ENCODE measurements around the gene CAMSAP1.

Gene CAMSAP1

DNA sequence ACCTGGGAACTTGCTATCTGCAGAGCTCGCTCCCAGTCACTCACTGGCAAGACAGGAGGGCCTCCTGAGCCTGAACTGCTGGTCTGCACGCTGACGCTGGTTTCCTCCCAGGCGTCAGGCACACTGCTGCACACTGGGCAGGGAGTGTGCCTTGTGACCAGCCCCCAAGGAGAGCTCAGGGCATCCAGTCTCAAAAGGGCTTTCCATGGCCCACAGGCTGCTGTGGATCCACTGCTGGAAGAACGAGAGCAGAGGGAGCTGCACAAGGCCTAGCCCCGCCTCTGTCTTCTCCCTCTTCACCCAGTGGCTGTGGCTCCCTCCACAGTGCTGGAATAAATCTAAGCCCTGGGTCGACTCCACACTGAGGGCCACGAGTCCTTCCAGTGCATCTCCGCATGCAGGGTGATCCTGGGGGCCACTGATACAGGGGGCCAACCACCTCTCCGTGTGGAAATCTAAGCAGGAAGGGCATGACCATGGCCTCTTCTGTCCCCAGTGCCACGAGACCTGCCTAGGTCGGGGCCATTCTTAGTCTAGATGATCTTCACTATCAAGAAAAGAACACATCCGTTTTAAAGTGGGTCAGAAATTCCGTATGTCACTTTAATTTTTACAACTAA is 93.6 kb downstream of the CAMSAP1 start:
- TF ChIP-seq, protein P1, sequence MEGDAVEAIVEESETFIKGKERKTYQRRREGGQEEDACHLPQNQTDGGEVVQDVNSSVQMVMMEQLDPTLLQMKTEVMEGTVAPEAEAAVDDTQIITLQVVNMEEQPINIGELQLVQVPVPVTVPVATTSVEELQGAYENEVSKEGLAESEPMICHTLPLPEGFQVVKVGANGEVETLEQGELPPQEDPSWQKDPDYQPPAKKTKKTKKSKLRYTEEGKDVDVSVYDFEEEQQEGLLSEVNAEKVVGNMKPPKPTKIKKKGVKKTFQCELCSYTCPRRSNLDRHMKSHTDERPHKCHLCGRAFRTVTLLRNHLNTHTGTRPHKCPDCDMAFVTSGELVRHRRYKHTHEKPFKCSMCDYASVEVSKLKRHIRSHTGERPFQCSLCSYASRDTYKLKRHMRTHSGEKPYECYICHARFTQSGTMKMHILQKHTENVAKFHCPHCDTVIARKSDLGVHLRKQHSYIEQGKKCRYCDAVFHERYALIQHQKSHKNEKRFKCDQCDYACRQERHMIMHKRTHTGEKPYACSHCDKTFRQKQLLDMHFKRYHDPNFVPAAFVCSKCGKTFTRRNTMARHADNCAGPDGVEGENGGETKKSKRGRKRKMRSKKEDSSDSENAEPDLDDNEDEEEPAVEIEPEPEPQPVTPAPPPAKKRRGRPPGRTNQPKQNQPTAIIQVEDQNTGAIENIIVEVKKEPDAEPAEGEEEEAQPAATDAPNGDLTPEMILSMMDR (IDR thresholded peaks at IDR 0.05; ENCODE audit: insufficient read depth, missing control alignments): no peak
- FAIRE-seq: no peak
- DNase-seq (ENCODE audit: insufficient read length, low spot score): no peak

DNA sequence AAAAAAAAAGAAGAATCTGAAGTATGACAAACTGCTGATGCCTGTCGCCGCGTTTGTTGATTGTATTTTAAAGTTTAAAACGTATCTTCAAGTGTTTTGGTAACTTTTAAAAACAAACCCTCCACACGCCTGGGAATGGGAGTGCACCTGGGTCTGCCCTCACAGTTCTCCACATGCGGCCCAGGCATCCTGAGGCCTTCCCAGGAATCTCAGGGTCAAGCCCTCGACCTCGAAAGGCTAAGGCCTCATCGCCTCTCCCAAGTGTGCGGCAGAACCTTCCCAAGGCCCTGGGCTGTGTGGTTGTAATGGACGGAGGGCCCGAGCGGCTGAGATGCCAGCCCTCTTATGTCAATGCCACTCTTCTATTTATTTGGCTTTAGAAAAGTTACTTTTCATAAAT is 94.4 kb downstream of the CAMSAP1 start:
- FAIRE-seq: no peak
- TF ChIP-seq, protein P1 (IDR thresholded peaks at IDR 0.05; ENCODE audit: insufficient read depth, missing control alignments): no peak

DNA sequence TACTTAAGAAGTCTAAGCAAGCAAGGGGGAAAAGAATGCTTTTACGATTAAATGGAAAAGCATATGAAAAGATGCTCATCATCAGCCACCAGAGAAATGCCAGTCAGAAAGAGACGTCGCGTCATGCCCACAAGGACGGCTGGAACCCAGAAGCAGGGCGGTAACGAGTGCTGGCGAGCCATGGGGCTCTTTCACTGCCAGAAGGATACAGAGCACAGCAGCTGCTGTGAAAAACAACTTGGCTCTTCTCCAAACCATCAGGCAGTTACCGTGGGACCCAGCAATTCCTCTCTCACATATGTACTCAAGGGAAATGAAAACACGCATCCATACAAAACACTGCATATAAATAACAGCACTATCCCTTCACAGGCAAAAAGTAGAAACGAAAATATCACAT is 95.5 kb downstream of the CAMSAP1 start:
- TF ChIP-seq, protein P1 (IDR thresholded peaks at IDR 0.05; ENCODE audit: insufficient read depth, missing control alignments): no peak
- FAIRE-seq (no peak), DNase-seq (ENCODE audit: insufficient read length, low spot score) (no peak)

More for the DNA sequence above, 94.4 kb downstream of the CAMSAP1 start:
- no peak for DNase-seq (ENCODE audit: insufficient read length, low spot score)

DNA sequence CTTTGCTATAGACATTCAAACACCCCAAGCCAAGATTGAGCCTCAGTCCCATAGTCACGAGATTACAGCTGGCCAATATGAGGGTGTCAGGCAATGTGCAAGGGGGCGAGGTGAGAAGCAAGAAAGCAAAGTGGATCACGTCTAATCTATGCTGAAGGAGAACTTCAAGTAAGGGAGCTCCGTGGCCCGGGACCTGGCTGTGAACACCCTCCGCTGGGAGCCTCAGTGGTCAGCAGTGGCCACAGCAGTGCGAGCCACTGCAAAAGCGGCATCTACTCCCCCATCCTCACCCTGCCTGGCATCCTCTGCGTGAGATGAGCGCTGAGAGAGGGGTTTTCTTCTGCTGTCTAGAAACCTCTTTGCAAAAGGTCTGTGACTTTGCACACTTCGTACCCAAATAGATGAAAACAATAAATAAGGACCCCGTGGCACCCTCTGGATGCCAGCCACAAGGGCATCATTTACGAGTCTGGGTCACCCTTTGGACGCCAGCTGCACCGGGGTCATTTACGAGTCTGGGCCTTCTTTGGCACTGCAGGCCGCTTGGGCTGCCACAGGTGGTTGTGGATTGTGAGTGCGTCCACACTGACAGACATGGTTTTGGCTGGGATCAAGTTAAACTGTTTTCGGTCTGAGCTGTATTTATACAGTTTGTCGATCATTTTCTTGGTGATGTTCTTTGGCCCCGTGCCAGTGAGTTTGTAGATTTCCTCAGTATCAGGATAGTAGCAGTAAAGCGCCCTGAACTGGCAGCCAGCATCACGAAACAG is 96.4 kb downstream of the CAMSAP1 start:
- FAIRE-seq: no peak
- TF ChIP-seq, protein P1 (IDR thresholded peaks at IDR 0.05; ENCODE audit: insufficient read depth, missing control alignments): no peak
- no peak for DNase-seq (ENCODE audit: insufficient read length, low spot score)

DNA sequence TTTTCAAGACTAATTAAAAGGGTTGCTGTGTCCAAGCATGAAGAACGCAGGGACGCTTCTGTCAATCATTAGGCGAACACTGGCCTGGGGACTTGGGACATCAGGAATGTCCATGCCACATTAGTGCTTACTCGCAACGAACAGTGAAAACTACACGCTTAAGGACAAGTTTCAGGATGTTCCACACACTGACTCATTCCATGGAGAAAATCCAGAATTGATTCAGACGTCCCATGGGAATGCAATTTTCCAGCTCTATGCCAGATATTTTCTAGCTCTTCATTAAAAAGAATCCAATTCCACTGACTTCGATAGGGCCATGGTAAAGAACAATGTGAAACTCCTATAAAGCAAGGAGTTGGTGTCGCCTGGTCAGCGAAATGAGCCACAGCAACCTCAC is 98.2 kb downstream of the CAMSAP1 start:
- FAIRE-seq (no peak), DNase-seq (ENCODE audit: insufficient read length, low spot score) (no peak)
- TF ChIP-seq, protein P1 (IDR thresholded peaks at IDR 0.05; ENCODE audit: insufficient read depth, missing control alignments): no peak

DNA sequence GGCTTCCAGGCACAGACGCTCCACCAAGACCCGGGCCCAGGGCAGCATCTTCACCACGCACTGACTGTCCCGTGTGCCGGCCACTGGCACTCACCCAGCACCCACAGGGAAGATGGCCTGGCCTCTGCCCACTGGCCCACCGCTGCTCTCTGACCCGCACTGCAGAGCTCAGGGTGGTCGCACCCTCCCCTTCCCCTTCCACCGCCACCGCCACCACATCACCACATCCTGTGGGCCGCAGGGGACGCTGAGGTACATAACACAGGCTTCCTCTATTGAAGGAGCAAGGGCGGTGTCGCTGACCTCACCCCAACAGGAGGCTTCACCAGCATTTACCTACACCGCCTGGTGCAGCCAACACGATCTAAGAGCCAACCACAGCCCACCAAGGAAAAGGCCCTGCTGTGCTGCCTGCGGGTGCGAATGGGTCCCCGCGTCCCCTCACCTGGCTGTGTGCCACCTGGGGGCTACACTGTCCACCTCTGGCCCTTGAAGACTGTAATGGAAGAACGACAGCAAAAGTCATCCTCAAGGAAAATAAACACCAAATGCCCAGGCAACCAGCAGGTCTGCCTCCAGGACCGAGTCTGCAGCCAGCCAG is 101.8 kb downstream of the CAMSAP1 start:
- DNase-seq (ENCODE audit: insufficient read length, low spot score) (no peak), FAIRE-seq (no peak)
- TF ChIP-seq, protein P1 (IDR thresholded peaks at IDR 0.05; ENCODE audit: insufficient read depth, missing control alignments): no peak
